Measurements from ENCODE around the gene RAP1GAP. TPM values are rescaled to one million over a fixed set of nuclear protein-coding genes. Genes with fewer than 3 reads are reported as not detected.
A peak's percentile ranks its signal among the peaks of the same experiment; 100 is the strongest.

Gene RAP1GAP
- total and polyA plus RNA-seq, 9 of the 15 experiments (the other 6 are each of a cell fraction or from before 2014, with no cell fraction given): 0.29 to 30.2 (median 19.2) TPM

GRCh38 chr1:21633992-21634805 lies 35.0 kb downstream of the RAP1GAP start:
- Histone ChIP-seq H3K36me3 (ENCODE audit: control insufficient read depth, insufficient read depth, low read length) (peaks cover 7% of the 10 kb centered on the region; the same call in 1 of the 3 replicates), H3K4me2 (ENCODE audit: insufficient read depth, low read length) (no peak overlapping the region), H3K9me3 (replicated peaks; ENCODE audit: control insufficient read depth, insufficient read depth, low read depth, low read length) (no peaks in the 10 kb centered on the region), H3K9ac (ENCODE audit: insufficient read depth in 1 of 2, low read depth in 2 of 2, low read length in 2 of 2) (peak overlapping the region in 1 of 2 experiments; percentile 89; a peak in 2 of 4 replicates), H3K4me3 (no peak overlapping the region), H2AFZ (ENCODE audit: low read depth, low read length) (no peak overlapping the region), H4K20me1 (replicated peaks; ENCODE audit: control insufficient read depth, insufficient read depth, low read length) (no peaks in the 10 kb centered on the region), H3K79me2 (ENCODE audit: control insufficient read depth, insufficient read depth, low read length) (peaks cover 17% of the 10 kb centered on the region; the same call in 2 of the 3 replicates), H3K27ac (ENCODE audit: extremely low read depth, low read depth, low read length) (peak overlapping the region; percentile 14; the same call in 1 of the 3 replicates), H3K27me3 (ENCODE audit: control insufficient read depth in 2 of 2, insufficient read depth in 2 of 2, low read length in 2 of 2) (no peaks in the 10 kb centered on the region), H3K9me1 (ENCODE audit: control insufficient read depth, insufficient read depth, low read length) (no peaks in the 10 kb centered on the region), H3K4me1 (replicated peaks in 1 of 2; ENCODE audit: control insufficient read depth in 2 of 2, insufficient read depth in 2 of 2, low read length in 2 of 2) (peaks cover 66 to 67% of the 10 kb centered on the region in 2 experiments)
- ATAC-seq (no peak), DNase-seq (ENCODE audit: extremely low read depth in 1 of 4, low spot score in 3 of 4) (no peak), FAIRE-seq (no peak)
- in situ Hi-C loops (cut with MboI): no loop called here
- WGBS (ENCODE audit: insufficient coverage, low coverage, missing lambda C conversion rate): 69% methylated on average over 18 of the region's 18 CpGs
- no TSS peak for BruUV-seq (replicated peaks)
- intact Hi-C loops (cut with micrococcal nuclease): no loop called here
- ChIA-PET POLR2A (interaction anchor here (1.6 kb wide), 1 partner anchor 30 kb away, joined by 5 read pairs; no protein-coding TSS in a partner anchor), CTCF (ENCODE audit: low intra/inter-chr PET ratio) (no interaction called here)
- TF ChIP-seq TCF15 (CRISPR knock-in tag; IDR thresholded peaks at IDR 0.05): no peak
- TF ChIP-seq REST (IDR thresholded peaks at IDR 0.05; ENCODE audit: borderline replicate concordance): no peak
- peak; percentile 20; the same call in 1 of the 2 replicates for TF ChIP-seq REST (CRISPR knock-in tag; IDR thresholded peaks at IDR 0.05; ENCODE audit: low read depth)
- TF ChIP-seq ATF1 (CRISPR knock-in tag; IDR thresholded peaks at IDR 0.05): no peak
- peak; percentile 75 for TF ChIP-seq ATF1 (tag; IDR thresholded peaks at IDR 0.05)
- TF ChIP-seq ATF2 (CRISPR knock-in tag; IDR thresholded peaks at IDR 0.05): no peak
- peak; percentile 48; the same call in 1 of the 2 replicates for TF ChIP-seq CREB1 (IDR thresholded peaks at IDR 0.05)
- TF ChIP-seq CREB1 (CRISPR knock-in tag; IDR thresholded peaks at IDR 0.05): peak; percentile 43; the same call in 1 of the 2 replicates
- TF ChIP-seq RBFOX2 (IDR thresholded peaks at IDR 0.05; ENCODE audit: low read depth, low read length): peak; percentile 15; the same call in 1 of the 2 replicates
- TF ChIP-seq CREM (IDR thresholded peaks at IDR 0.05; ENCODE audit: low read depth): peak; percentile 84

All from K562 (cell line).